Tibial nerve (tissue), 4 donors: ENCODE data around the gene TTBK2.

Experiments used
- CTCF ChIP-seq, 5 experiments: fragments of 200-600 bp in 3 of 5; fragments of 450-650 bp in 2 of 5; sonication (generic) in 3 of 5; IDR thresholded peaks; one replicate each; pipeline ENCODE4 v1.5.1; 2016 to 2019; ENCODE audit warnings: antibody characterized with exemption in 5 of 5, mild to moderate bottlenecking in 3 of 5, moderate library complexity in 2 of 5
- EP300 ChIP-seq, 2 donors: sonication (generic); formaldehyde crosslinking; IDR thresholded peaks; one replicate each; pipeline ENCODE4 v1.6.1; 2017; ENCODE audit warnings: antibody characterized with exemption in 2 of 2, mild to moderate bottlenecking in 1 of 2

DNA sequence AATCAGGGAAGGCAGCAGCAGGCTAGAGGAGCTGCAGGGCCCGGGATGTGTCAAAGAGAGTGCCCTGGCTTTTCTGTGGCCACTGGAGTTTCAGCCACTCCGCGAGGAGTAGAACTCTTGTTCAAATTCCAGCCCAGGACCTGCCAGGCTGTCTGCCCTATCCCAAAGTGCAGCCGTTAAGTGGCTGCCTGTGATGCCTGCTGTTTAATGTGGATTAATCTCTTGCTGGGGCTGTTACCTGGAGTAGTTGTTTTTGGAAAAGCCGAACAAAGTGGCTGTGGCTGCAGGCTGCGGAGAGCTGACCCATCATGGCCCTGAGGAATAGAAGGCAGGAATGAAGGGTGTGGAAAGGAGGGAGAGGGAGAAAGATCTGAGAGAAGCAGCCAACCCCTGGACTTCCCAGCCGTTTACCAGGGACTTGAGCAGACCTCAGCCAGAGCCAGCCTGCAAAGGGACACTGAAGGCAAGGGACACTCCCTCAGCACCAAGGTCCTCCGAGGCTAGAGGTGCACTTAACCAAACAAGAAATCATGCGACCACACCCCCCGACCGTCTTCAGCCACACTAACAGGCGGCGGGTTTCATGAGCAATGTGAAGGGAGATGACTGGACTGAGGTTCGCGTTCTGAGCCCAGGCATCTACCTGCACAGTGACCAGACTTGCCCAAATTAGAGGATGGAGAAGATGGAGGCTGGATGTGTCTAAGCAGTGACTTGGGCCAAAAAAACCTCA, 188.3 kb downstream of the TTBK2 start:
- TF ChIP-seq CTCF (IDR thresholded peaks at IDR 0.05) (no peak), EP300 (IDR thresholded peaks at IDR 0.05) (no peak)
